OCI-LY1 (cell line): ENCODE results near the gene CCR2.

ENCODE experiments used
- EZH2 ChIP-seq: fragments of 200-600 bp; sonication (generic), shearing (Covaris generic); IDR thresholded peaks from 2 replicates; pipeline ENCODE4 v1.8.0; 2017; ENCODE audit warnings: borderline replicate concordance, mixed run types, mild to moderate bottlenecking, antibody characterized with exemption, low read length, moderate library complexity, mixed read lengths
- TF ChIP-seq, protein P1 (sequence below): fragments of 200-600 bp; sonication (generic), shearing (Covaris generic); IDR thresholded peaks from 2 replicates; pipeline ENCODE4 v1.5.1; 2017; ENCODE audit warnings: mild to moderate bottlenecking, antibody characterized with exemption, low read length, moderate library complexity, mixed read lengths

DNA sequence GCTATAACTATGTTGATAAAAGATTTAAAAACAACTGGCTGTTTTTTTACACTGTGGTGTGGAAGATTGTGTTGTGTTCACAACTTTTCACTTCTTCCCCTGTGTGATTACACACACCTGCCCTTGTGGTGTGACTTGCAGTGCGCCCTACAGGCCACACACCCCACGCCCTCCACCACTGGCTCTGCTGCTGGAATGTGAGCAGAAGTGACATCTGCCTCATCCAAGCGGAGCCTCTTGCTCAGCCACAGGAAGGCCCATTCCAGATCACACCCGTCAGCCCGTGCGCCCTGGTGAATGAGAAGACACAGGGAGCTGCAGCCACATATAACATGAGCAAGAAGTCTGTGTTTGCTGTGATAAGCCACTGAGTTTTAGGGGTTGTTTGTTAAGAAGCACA lies 7.0 kb downstream of the CCR2 start:
- TF ChIP-seq, protein P1, sequence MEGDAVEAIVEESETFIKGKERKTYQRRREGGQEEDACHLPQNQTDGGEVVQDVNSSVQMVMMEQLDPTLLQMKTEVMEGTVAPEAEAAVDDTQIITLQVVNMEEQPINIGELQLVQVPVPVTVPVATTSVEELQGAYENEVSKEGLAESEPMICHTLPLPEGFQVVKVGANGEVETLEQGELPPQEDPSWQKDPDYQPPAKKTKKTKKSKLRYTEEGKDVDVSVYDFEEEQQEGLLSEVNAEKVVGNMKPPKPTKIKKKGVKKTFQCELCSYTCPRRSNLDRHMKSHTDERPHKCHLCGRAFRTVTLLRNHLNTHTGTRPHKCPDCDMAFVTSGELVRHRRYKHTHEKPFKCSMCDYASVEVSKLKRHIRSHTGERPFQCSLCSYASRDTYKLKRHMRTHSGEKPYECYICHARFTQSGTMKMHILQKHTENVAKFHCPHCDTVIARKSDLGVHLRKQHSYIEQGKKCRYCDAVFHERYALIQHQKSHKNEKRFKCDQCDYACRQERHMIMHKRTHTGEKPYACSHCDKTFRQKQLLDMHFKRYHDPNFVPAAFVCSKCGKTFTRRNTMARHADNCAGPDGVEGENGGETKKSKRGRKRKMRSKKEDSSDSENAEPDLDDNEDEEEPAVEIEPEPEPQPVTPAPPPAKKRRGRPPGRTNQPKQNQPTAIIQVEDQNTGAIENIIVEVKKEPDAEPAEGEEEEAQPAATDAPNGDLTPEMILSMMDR = no peak
- TF ChIP-seq EZH2 = no peak
